22Rv1 (cell line): Measurements from ENCODE around the gene SH3RF1.

Experiments
- ZFX ChIP-seq: fragments of 450-650 bp; IDR thresholded peaks from 2 replicates; pipeline ENCODE4 v1.6.1; 2017; ENCODE audit warnings: antibody characterized with exemption, borderline replicate concordance
- TF ChIP-seq, protein P1 (sequence below): fragments of 450-650 bp; IDR thresholded peaks from 2 replicates; pipeline ENCODE4 v1.5.1; 2017; ENCODE audit warnings: mild to moderate bottlenecking

DNA sequence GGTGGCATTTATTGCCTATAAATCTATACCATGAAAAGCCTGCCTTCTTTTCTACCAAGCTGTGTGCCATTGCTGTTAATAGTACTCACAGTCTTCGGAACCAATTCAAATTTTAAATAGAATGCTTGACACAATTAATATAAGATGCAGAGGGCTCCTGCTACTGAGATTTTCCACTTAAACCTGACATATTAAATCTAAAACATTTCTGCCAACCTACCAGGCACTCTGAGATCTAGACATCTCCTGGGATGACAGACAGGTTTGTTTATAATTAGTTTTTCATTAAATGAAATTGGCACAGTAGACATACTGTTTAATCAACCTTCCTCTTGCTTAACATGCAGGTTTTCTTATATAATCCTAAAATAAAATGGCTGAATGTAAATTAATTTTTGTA lies 143.4 kb downstream of the SH3RF1 start:
- TF ChIP-seq, protein P1, sequence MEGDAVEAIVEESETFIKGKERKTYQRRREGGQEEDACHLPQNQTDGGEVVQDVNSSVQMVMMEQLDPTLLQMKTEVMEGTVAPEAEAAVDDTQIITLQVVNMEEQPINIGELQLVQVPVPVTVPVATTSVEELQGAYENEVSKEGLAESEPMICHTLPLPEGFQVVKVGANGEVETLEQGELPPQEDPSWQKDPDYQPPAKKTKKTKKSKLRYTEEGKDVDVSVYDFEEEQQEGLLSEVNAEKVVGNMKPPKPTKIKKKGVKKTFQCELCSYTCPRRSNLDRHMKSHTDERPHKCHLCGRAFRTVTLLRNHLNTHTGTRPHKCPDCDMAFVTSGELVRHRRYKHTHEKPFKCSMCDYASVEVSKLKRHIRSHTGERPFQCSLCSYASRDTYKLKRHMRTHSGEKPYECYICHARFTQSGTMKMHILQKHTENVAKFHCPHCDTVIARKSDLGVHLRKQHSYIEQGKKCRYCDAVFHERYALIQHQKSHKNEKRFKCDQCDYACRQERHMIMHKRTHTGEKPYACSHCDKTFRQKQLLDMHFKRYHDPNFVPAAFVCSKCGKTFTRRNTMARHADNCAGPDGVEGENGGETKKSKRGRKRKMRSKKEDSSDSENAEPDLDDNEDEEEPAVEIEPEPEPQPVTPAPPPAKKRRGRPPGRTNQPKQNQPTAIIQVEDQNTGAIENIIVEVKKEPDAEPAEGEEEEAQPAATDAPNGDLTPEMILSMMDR: no peak
- TF ChIP-seq ZFX: no peak
